Activated CD8-positive, alpha-beta memory T cell treated with anti-CD3 and anti-CD28 coated beads, Interleukin-2, amount 50 U/mL, for 1 hour (primary cell): ENCODE data around the gene RPL9.
"Not testable (repeated sequence)": the region's sequence is repeated elsewhere in the genome, so short reads cannot be mapped to it uniquely, and the experiment has no call there.

Experiments used
- DNase-seq: peaks from one replicate; pipeline ENCODE4 v3.0.0-alpha.2; 2020; ENCODE audit errors: extremely low read depth

Gene RPL9

DNA sequence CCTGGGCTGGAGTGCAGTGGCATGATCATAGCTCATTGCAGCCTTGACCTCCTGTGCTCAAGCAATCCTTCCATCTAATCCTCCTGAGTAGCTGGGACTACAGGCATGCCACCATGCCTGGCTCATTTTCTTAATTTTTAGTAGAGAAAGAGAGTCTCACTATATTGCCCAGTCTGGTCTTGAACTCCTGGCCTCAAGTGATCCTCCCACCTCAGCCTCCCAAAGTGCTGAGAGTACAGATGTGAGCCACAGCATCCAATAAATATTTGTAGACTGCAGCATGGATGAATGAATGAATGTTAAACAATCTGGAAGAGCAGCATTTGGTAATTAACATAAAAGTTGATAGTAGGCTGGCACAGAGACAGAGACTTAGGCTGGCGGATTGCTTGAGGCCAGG is 32.0 kb downstream of the RPL9 start:
- DNase-seq = no peak

DNA sequence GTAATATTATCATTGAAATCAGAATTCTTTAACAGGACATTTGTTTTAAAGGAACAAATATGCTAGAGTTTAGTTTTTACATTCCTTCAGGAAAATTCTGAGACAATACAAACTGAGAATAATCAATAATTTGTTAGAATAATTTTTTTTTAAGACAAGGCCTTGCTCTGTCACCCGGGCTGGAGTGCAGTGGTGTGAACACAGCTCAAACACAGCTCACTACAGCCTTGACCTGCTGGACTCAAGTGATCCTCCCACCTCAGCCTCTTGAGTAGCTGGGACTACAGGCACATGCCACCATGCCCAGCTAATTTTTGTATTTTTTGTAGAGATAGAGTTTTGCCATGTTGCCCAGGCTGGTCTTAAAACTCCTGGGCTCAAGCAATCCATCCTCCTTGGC is 33.4 kb downstream of the RPL9 start:
- DNase-seq = not testable (repeated sequence)

DNA sequence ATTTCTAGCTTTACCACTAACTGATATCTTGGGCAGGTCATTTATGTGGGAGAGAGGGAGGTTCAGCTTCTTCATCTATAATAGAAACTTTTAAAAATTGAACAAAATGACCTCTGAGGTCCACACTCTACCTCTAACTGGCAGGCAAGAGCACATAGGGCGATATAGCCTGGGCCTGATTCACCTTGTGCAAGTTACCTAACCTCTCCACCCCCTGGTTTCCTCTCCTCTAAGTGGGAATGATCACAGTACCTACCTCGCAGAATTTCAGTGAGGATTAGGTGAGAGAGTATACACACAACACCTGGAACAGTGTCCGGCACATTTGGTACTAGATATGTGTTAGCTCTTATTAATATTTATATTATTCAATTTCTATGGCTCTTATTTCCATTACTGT is 36.5 kb downstream of the RPL9 start:
- DNase-seq = no peak

DNA sequence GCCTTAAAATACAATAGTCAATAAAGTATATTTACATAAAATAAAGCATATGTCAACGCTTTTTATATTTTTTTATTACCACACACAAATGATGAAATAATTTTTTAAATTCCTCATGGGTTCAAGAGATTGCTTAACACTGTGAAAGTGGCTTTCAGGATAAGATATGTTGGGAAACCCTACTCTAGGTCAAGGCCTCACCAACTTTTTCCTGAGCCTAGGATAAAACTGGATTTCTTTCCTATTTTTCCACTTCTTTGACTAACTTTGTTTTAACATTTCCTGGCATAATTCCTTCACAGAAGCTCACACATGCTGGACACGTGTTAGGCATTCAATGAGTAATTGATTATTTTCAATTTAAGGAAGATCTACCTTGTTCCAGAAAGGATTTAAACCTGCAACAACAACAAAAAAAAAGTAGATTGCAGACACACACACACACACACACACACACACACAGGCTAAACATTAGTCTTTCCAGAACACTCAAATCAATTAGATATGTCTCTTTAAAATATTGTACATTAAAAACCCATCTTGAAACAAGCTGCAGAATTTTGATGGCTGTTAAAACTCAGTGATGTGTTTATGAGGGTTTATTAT is 42.9 kb downstream of the RPL9 start:
- no peak for DNase-seq

DNA sequence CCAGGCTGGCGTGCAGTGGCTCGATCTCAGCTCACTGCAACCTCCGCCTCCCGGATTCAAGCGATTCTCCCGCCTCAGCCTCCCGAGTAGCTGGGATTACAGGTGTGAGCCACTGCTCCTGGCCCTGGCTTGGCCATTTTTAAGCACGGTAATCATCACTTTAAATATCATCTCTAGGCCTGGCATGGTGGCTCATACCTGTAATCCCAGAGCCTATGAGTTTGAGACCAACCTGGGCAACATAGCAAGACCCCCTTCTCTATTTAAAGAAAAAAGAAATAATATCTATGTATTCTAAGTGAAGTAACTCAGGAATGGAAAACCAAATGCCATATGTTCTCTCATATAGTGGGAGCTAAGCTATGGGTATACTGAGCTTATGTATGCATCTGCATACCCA is 47.2 kb downstream of the RPL9 start:
- DNase-seq = not testable (repeated sequence)

DNA sequence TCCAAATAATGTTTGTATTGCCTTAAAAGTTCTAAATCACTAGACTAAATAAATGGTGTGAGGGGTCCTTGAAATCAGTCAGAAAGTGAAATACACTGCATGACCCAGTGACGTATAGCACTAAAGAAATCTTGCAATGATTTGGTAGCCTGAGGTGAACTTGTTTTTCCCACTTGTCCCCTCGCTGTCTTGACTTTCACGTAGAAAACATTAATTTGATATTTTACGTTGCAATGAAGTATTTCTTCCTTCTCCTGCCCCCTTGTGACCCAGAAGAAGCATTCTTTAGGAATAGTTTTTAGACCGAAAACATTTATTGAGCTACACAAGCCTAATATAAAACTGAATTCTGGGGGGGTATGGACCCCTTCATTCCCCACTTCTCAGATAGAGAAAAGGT is 48.3 kb downstream of the RPL9 start:
- no peak for DNase-seq

DNA sequence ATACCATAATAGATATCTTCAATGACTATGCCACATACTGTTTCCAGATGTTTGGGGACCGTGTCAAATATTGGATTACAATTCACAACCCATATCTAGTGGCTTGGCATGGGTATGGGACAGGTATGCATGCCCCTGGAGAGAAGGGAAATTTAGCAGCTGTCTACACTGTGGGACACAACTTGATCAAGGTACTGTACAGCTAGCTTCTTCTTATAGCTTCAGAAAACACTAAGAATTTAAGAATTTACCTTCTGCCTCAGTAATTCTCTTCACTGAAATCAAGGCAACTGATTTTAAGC is 51.2 kb downstream of the RPL9 start:
- no peak for DNase-seq

DNA sequence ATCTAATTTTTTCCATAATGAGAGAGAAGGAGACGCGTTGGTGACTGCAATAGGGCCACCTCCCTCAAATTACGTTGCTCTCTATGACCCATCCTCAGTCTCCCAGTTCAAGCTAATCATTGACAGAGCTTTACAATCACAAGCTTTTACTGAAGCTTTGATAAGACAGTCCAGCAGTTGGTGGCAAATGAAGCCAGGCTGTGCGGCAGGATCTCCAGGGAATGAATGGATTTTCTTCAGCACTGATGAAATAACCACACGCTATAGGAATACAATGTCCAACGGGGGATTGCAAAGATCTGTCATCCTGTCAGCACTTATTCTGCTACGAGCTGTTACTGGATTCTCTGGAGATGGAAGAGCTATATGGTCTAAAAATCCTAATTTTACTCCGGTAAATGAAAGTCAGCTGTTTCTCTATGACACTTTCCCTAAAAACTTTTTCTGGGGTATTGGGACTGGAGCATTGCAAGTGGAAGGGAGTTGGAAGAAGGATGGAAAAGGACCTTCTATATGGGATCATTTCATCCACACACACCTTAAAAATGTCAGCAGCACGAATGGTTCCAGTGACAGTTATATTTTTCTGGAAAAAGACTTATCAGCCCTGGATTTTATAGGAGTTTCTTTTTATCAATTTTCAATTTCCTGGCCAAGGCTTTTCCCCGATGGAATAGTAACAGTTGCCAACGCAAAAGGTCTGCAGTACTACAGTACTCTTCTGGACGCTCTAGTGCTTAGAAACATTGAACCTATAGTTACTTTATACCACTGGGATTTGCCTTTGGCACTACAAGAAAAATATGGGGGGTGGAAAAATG is 51.7 kb downstream of the RPL9 start, which contains the start of gene KLB:
KLB (plus strand) TSS at position 168 of the 821 bp plus-strand sequence; CDS start at position 188, 20 bp downstream.
- DNase-seq = no peak
